Activated CD8-positive, alpha-beta memory T cell treated with anti-CD3 and anti-CD28 coated beads, Interleukin-2, amount 50 U/mL, for 48 hours (primary cell): ENCODE data around the gene ACVR1.

Experiments
- DNase-seq: peaks from one replicate; pipeline ENCODE4 v3.0.0-alpha.2; 2020

ACVR1 gene

GRCh38 chr2:157822993-157823392 is 53.1 kb downstream of the ACVR1 start:
- no peak for DNase-seq

DNA sequence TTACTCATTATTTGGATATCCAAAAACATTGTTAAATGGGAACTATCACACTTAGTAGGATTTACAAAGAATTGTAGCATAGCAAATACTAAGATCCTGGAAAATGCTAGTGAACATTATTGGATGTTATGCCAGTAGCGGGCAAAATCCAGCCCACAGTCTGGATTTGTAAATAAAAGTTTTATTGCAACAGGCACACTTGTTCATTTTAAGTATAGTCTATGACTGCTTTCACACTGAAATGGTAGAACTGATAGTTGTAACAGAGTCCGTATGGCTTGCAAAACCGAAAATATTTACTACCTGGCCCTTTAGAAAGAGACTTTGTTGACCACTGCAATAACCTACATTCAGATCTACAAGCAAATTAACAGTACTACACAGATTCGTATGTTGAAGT is 53.6 kb downstream of the ACVR1 start:
- DNase-seq: no peak

- no peak for DNase-seq
These were observed 54.5 kb downstream of the ACVR1 start for GRCh38 chr2:157821519-157822131.

DNA sequence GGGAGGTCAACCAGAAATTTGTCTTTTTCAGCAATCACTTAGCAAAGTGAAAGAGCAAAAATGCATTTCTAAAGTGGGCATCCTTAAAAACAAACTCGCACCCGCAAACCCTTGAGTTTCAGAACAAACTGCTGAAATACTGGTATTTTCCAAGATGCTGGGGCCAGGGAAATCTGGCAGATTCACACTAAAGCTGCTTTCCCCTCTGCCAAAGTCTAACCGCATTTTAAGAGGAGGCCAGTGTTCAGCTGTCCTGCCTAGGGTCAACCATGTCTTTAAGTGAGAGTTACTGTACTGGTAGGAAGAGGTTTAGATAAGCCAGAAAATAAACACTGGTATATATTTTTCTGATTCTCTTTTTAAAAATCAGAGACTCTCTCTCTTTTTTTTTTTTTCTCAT is 55.9 kb downstream of the ACVR1 start:
- no peak for DNase-seq

DNA sequence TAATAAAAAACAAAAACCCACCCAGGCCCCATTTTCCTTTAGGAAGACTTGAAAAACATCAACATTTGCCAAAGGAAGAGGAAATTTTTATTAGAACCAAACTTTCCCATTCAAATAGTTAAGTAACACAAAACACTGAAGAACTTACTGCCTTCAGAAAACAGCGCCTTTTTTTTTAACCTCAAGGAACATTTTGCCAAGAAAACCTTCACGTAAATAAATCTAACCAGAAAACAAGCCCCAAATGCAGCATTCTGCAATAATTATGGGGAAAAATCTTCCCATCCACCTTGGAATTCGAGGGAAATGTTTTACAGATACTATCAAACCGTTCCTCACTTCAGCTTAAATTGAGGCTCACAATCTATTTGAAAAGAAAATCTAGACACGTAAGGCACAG is 56.4 kb downstream of the ACVR1 start:
- DNase-seq: no peak

DNA sequence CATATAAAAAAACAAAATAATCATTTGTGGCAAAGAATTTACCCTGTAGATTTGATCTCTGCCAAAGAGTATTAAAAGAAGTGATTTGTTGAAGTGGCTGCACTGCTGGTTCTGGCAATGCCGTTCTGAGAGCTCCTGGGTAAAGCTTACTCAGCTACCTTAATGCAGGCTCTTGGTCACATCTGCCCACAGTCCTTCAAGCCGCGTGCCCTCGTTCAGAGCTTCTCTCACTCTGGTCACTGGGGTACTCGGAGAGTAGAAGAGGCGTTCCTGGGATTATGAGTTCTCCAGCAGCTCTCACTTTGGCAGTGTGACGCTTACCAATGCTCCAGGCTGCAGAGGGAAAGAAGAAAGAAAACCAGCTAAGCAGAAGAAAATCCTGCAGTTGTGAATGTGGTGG is 57.9 kb downstream of the ACVR1 start:
- DNase-seq: no peak

- no peak for DNase-seq
These were observed 60.7 kb downstream of the ACVR1 start for GRCh38 chr2:157815421-157815820.

- no peak for DNase-seq
These were observed 62.7 kb downstream of the ACVR1 start for GRCh38 chr2:157813467-157813866.

DNA sequence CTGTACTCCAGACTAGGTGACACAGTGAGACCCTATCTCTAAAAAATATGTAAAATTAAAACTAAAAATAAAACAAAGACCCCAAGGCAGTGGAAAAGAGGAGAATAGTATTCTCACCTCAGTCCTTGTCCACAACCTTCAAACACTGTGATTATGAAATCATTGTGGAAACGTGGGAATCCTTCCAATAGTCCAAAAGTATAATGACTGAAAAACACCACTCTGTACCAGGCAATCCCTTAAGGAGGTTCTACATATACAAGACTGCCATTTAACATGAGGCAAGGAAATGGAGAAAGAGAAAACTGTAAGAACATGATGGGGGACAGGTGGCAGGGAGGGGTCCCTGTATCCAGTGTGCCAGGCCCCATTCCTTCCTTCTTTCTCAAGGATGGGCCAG is 66.1 kb downstream of the ACVR1 start:
- no peak for DNase-seq

DNA sequence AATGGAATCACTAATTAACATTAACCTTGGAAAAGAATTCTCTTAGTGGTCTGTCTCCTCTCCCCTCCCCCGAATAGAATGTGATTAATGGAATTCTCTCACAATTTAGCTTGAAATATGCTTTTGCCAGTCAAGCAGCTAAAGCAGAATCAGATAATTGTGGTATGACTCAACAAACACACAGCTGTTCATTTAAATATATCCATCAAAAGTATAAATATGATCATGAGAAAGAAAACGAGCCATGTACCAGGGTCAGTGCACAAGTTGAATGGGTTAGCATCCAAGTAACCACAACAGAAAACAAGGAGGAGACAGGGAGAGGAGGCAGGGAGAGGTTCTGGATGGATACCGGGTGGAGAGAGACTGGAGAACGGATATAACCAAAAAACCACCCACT is 66.9 kb downstream of the ACVR1 start:
- DNase-seq: no peak

GRCh38 chr2:157808421-157808820 is 67.7 kb downstream of the ACVR1 start:
- DNase-seq: no peak

DNA sequence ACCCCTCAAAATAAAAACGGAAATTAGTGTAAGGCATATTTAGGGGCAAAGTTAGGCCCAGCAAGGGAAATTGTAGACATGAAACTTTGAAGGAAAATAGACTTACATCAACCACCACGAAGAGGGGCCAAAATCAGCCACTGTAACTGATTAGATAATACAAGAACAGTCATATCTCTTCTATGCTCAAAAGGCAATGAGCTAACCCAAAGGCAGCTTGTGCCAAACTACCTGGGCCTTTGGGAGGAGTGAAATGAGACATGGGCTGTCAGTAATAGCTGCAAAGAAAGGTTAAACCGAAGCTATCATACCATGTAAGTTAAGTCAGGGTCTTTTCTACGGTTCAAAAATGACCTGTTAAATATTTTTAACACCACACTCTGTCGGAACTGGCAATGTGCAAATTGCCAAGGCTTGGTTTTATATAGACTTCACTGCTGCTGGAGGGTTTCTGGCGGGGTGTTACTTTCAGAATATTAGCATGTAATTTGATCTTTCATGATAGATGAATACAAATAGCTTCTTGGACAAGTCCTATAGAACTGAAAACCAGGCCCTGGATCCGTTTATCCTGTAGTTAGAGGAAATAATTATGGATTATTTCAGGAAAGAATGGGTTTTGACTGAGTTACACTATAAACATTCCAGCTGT is 69.6 kb downstream of the ACVR1 start:
- DNase-seq: no peak

GRCh38 chr2:157805519-157805918 is 70.6 kb downstream of the ACVR1 start:
- no peak for DNase-seq

DNA sequence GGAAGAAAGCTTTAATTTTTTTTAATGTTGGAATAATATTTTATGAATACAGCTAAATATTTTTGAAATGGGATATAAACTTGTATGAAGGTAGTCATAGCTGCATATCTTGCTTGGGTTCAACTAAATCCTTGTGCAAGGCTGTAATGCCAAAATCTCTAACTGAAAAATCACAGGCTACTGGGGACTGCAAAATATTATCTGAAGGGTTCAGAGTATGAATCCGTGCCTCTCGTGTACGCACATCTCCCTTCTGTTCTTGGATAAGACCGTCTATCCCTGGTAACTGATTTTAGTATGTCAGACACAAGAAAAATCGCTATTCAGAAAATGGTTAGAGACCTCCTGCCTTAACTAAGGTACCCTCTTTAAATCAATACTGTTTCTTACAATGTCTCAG is 71.8 kb downstream of the ACVR1 start:
- DNase-seq: no peak

- no peak for DNase-seq
These were observed 72.2 kb downstream of the ACVR1 start for GRCh38 chr2:157803952-157804351.

- no peak for DNase-seq
These were observed 72.7 kb downstream of the ACVR1 start for GRCh38 chr2:157803476-157803875.

GRCh38 chr2:157800838-157801495 is 75.2 kb downstream of the ACVR1 start:
- no peak for DNase-seq

- no peak for DNase-seq
These were observed 83.0 kb downstream of the ACVR1 start for GRCh38 chr2:157793053-157793612.

GRCh38 chr2:157792335-157793052 is 83.6 kb downstream of the ACVR1 start:
- no peak for DNase-seq

- DNase-seq: no peak
These were observed 85.3 kb downstream of the ACVR1 start for GRCh38 chr2:157790780-157791179.

GRCh38 chr2:157789933-157790511 is 86.1 kb downstream of the ACVR1 start:
- DNase-seq: no peak

- DNase-seq: no peak
These were observed 86.9 kb downstream of the ACVR1 start for GRCh38 chr2:157789256-157789655.

DNA sequence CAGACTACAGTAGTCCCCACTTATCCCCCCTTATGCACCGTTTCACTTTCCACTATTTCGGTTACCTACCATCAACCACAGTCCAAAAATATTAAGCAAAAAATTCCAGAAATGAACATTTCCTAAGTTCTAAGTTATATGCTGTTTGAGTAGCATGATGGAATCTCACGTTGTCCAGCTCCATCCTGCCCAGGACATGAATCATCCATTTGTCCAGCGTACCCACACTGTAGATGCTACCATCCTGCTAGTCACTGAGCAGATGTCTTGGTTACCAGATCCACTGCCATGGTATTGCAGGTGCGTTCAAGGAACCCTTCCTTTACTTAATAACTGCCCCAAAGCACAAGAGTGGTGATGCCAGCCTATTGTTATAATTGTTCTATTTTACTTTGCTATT is 87.9 kb downstream of the ACVR1 start:
- no peak for DNase-seq
